Mucosa of gallbladder (tissue), 1 donor: ENCODE data around the gene SHLD1. TPM values are rescaled to one million over a fixed set of nuclear protein-coding genes. Genes with fewer than 3 reads are reported as not detected.
"Not testable (repeated sequence)": the region's sequence is repeated elsewhere in the genome, so short reads cannot be mapped to it uniquely, and the experiment has no call there.

ENCODE experiments used
- DNase-seq: peaks from one replicate; pipeline ENCODE4 v3.0.0-alpha.2; 2020; ENCODE audit warnings: low spot score
- total RNA-seq: library from RNA; stranded (reverse); gene quantifications from one replicate; pipeline ENCODE4 v1.2.1, GENCODE V29; 2021
- donor health status: DM: no; HTN: no; CAD: no.

The SHLD1 gene
- total RNA-seq, 1 donor from 2014 or later: 12.1 TPM

GRCh38 chr20:5735845-5736510, 14.2 kb upstream of the SHLD1 start:
- DNase-seq: no peak

GRCh38 chr20:5737619-5737953, 12.6 kb upstream of the SHLD1 start:
- DNase-seq: no peak

- DNase-seq: no peak
Measured at GRCh38 chr20:5737966-5738365, 12.2 kb upstream of the SHLD1 start.

- not testable (repeated sequence) for DNase-seq
Measured at GRCh38 chr20:5740643-5741042, 9.6 kb upstream of the SHLD1 start.

- no peak for DNase-seq
Measured at GRCh38 chr20:5741089-5741488, 9.1 kb upstream of the SHLD1 start.

- no peak for DNase-seq
Measured at GRCh38 chr20:5742041-5742440, 8.2 kb upstream of the SHLD1 start.

- DNase-seq: no peak
Measured at GRCh38 chr20:5745416-5746030, 4.7 kb upstream of the SHLD1 start.

GRCh38 chr20:5746064-5746463, 4.1 kb upstream of the SHLD1 start:
- no peak for DNase-seq

GRCh38 chr20:5748246-5748645, 2.0 kb upstream of the SHLD1 start:
- no peak for DNase-seq

- DNase-seq: not testable (repeated sequence)
Measured at GRCh38 chr20:5749512-5749951, 669 bp upstream of the SHLD1 start.

GRCh38 chr20:5751856-5752255, 1.7 kb downstream of the SHLD1 start:
- peak; percentile 82 for DNase-seq

GRCh38 chr20:5753814-5754213, 3.6 kb downstream of the SHLD1 start:
- no peak for DNase-seq

GRCh38 chr20:5757949-5758348, 7.7 kb downstream of the SHLD1 start:
- DNase-seq: no peak

GRCh38 chr20:5766085-5766764, 16.0 kb downstream of the SHLD1 start:
- DNase-seq: no peak

GRCh38 chr20:5767493-5768098, 17.4 kb downstream of the SHLD1 start:
- no peak for DNase-seq

GRCh38 chr20:5770231-5770986, 20.2 kb downstream of the SHLD1 start:
- no peak for DNase-seq

- DNase-seq: no peak
Measured at GRCh38 chr20:5770987-5771318, 20.8 kb downstream of the SHLD1 start.

GRCh38 chr20:5772704-5773103, 22.5 kb downstream of the SHLD1 start:
- DNase-seq: no peak

GRCh38 chr20:5773589-5773988, 23.4 kb downstream of the SHLD1 start:
- DNase-seq: no peak

GRCh38 chr20:5776077-5776476, 25.9 kb downstream of the SHLD1 start:
- DNase-seq: no peak

- DNase-seq: no peak
Measured at GRCh38 chr20:5779071-5779900, 29.1 kb downstream of the SHLD1 start.
